Measurements from ENCODE around the gene CARF.
A peak's percentile ranks its signal among the peaks of the same experiment; 100 is the strongest.
"Not testable (repeated sequence)": the region's sequence is repeated elsewhere in the genome, so short reads cannot be mapped to it uniquely, and the experiment has no call there.

Gene CARF, protein sequence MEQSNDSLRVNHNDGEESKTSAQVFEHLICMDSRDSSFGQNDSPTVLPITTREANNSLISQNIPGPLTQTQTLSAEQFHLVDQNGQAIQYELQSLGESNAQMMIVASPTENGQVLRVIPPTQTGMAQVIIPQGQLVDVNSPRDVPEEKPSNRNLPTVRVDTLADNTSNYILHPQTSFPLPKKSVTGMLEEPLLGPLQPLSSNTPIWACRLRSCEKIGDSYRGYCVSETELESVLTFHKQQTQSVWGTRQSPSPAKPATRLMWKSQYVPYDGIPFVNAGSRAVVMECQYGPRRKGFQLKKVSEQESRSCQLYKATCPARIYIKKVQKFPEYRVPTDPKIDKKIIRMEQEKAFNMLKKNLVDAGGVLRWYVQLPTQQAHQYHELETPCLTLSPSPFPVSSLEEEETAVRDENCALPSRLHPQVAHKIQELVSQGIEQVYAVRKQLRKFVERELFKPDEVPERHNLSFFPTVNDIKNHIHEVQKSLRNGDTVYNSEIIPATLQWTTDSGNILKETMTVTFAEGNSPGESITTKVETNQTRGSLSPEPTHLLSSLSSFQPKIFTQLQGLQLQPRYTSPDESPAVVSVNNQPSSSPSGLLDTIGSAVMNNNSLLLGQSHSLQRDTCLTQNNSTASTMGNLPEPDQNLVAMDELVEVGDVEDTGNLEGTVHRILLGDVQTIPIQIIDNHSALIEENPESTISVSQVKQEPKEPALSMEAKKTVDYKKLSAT

DNA sequence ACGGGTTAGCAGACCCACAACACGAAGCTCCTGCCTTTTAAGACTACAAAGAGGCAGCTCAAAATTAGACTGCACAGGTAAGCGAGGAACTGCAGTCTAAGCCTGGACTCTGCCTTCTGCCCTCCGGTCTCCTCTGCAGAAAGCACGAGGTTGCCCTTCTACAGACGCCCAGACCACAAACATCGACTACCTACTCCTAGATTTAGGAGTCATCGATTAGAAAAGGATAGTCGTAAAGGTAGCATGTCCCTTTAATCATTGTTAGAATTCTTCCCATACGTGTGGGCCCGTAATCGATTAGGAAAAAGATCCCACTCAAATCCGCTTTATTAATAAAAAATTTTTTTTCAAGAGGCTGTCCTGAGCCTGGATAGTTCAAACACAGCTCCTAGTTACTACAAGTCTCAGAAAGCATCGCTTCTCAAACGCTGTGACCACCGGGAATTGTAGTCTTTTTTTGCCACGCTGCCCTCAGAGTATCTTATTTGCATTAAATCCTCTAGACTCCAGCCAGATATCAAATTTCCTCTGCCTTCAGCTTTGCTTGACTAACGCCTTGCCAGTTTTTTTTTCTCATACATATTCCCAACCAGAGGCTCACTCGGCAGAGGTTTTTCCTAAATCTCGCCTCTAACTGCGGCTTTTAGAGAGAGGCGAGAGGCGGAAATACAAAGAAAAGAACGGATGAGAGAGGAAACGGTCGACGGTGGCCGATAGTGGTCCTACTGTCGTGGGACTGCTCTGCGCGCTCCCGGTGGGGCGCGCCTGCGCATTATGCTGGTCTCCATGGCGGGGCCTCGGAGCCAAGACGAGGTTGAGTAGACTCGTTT is at the start of gene CARF, which contains the start of gene WDR12:
Gene CARF, plus strand, starts transcription at position 764 of the 830 bp plus-strand sequence. CDS start 29,628 bp downstream, outside the sequence.
Gene WDR12, minus strand, starts transcription at position 162 of the 830 bp plus-strand sequence. CDS start 197 bp downstream, outside the sequence.
- peak; percentile 98 for DNase-seq

DNA sequence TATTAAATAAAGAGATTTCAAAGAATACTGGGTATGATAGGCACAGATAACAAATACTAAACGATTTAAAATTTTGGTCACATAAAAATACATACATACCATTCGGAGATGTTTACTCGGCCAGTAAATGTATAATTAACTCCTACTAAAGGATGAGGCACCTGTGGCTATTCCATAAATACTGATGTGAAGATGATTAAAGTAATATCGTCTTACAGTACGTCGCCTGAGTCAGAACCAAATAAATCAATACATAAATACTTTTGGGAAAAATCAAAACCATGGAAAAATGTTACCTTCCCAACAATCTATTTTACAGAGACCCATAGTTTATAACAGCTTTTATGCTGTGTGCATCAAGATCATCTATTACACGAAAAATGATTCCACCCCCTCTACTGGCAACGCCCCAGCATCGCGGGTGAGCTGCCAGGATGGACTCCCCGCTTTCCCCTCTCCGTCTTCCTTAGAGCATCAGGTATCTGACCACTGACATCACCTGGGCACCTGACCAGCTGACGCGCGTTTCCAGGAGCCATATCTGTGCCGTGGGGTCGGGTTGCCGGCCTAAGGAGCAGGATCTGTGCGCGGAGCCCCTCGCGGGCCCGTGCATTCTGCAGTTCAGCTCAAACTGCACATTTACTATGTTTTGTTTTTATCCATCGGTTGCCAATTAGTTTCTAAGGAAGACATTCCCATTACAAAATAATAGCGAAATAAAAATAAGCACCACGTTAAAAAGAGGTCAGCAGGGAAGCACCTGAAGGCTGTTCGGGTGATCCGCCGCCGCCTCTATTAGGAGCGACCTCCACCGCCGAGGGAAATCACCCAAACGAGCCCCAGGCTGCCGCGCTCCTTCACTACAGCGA is 41.4 kb upstream of the CARF start:
- DNase-seq, result peak; percentile 84

DNA sequence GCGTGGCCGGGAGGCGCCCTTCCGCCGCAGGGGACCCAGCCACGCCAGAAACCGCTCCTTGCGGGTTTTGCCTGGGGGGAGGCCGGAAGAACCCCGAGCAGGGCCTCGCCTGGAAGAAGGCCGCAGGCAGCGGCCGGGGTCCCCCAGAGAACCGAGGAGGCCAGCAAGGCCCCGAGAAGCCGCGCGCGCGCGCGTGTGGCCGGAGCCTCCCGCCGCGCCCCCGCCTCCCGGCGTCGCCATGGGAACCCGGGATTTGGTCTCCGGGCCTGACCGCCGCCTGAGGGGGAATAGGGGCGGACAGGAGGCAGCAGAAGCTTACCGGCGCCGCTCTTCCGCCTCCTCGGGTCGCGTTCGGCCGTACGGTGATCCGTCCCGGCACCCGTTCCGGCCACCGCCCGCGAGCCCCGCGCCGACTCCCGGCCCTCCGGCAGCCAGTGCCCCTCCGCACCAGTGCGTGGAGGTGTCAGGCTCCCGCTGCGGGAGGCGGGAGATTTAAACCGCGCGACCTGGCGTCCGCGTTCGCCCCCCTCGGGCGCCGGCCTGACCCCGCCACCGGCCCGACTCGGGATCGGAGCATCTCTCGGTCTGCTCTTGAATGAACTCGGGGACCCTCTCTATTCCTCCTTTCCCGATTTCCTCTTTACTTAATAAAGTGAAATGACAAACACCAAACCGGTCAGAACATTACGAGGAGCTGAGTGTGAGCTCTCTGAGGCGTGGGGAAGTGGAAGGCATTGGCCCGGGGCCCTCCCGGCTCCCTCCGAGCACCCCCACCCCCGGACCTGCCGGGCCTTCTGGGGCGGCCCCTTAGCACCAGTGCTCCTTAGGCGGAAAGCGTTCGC is 40.6 kb upstream of the CARF start, which contains the start of gene ICA1L:
Gene ICA1L, minus strand, starts transcription at position 467 of the 842 bp plus-strand sequence. CDS start 42,757 bp downstream, outside the sequence.
- DNase-seq, result peak; percentile 67

DNA sequence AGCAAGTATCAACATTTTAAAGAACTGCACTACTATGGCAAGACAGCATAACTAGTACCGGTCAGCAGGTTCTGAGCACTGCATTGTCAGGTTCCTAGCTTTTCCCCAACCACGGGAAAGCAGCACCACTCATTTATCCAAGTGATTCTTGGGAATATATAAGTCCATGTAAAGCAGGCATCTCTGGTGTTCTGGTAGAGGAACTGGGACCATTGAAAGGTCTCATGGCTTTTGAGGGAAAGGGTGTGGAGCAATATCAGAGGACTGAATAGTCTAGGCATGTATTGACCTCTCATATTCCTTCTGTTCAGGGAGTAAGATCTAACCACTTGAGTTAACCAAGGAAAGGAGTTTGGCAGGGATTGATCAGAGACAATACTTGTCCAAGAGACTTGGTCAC is 34.4 kb upstream of the CARF start:
- no peak for DNase-seq

DNA sequence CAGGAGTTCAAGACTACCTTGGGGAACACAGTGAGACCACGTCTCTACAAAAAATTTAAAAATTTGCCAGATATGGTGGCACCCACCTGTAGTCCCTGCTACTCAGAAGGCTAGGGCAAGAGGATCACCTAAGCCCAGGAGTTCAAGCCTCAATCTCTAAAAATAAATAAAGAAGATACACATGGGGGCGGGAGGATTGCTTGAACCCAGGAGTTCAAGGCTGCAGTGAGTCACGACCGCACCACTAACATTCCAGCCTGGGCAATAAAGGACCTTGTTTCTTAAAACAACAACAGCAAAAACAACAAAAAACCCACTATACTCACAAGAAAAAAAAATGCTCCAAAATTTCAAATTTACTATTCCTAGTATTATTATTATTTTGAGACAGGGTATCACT is 30.5 kb upstream of the CARF start:
- DNase-seq, result no peak

DNA sequence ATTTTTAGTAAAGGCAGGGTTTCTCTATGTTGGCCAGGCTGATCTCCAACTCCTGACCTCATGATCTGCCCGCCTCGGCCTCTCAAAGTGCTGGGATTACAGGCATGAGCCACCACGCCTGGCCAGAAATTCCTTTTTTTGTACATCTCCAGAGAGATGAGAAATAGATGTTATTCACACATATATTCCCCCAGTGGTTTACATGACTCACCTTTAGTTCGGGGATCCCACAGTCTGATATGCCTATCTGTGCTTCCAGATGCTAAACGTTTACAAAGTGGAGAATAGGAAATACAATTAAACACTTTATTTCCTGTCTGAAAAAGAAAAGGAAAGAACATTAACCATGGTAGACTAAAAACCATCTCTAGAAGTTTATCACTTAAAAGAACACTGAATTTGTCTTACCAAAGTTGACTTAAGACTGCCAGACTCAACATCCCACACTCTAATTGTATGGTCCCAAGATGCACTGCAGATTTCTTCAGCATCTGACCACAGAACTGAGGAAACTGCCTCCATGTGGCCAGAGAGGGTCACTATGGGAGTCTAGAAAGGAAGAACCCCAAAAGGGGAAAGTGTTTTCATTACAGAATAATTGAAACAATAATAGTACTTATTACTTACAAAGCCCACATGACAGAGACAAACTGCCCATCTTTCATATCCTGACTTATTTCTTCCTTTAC is 27.9 kb upstream of the CARF start:
- DNase-seq, result peak; percentile 21

DNA sequence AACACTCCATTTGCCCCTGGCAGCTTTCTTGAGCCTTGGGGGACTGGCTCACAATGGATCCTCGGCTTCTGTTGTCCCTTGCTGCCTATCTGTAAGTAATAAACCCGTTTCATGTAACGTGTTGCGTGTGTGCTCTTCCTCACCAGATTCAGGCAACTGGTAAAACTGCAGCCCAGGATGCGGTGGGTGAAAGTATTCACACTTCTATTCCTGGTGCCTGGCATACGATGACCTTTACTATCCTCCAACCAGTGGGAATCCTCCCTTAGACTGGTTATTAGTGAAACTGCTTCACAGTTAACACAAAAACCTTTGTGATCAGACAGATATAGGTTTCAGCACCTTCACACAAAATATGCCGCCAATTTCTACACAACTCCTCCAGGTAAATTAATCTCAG is 26.9 kb upstream of the CARF start:
- no peak for DNase-seq

DNA sequence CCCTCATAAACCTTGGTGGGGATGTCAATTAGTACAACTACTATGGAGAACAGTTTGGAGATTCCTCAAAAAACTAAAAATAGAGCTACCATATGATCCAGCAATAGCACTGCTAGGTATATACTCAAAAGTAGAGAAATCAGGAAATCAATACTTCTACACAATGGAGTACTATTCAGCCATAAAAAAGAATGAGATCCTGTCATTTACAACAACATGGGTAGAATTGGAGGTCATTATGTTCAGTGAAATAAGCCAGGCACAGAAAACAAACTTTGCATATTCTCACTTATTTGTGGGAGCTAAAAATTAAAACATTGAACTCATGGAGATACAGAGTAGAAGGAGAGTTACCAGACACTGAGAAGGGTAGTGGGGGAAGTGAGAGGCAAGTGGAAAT is 6.6 kb upstream of the CARF start:
- not testable (repeated sequence) for DNase-seq

DNA sequence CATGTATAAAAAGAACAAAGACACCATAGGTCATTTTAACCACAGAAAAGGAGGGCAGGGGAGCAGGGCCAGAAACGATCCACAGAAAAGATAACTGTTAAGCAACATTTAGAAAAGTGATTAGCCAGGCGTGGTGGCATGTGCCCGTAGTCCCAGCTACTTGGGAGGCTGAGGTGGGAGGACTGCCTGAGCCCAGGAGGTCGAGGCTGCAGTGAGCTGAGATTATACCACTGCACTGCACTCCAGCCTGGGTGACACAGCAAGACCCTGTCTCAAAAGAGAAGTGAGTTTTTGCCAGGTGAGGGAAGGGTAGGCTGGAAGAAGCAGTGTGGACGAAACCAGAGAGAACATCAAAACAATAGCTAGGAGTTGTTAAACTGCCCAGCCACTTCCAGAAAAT is 3.9 kb upstream of the CARF start:
- DNase-seq, result peak; percentile 21

DNA sequence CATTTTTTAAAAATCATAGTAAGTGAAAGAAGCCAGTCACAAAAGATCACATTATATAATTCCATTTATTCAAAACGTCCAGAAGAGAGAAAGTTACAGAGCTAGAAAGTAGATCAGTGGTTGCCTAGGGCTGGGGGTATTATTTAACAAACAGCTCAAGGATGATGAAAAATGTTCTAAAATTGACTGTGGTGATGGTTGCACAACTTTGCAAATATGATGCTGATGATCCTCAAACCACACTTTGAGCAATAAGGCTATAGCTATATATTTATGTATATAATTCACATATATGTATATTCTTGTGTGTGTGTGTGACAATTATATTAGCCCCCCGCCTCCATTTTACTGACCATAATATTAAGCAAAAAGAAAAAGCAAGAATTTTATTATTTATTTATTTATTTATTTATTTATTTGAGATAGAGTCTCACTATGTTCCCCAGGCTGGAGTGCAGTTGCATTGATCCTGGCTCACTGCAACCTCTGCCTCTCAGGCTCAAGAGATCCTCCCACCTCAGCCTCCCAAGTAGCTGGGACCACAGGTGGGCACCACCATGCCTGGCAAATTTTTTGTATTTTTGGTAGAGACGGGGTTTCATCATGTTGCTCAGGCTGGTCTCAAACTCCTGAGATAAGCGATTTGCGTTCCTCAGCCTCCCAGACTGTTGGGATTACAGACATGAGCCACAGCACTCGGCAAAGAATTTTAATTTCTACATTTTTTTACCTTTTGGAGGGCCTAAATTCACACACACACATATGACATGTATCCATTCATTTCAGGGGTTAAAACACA is 2.5 kb upstream of the CARF start:
- DNase-seq, result peak; percentile 47

DNA sequence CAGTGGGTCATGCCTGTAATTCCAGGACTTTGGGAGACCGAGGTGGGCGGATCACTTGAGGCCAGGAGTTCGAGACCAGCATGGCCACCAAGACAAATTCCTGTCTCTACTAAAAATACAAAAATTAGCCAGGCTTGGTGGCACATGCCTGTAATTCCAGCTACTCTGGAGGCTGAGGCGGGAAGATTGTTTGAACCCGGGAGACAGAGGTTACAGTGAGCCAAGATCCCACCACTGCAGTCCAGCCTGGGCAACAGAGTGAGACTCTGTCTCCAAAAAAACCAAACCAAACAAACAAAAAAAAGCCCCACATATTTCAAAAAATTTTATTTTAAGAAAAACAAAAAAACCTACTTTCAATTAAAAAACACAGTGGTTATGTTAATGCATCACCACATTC is 1.8 kb upstream of the CARF start:
- not testable (repeated sequence) for DNase-seq

DNA sequence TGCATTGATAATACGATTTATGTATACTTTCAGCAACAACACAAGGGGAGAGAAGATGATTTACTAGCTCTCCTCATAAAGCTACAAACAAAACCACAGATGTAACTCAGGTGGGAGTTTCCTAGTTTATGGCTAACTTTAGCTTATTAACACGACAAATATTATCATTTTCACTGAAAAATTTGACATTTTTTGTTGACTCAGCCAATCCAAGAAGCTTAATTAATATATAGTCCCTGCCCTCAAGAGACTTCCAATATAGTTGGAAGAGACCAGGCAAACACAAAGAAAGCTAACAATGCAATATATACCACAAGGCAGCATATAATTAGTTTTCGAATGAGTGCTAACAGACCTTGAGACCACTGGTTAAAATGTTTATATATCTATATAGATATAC is 1.4 kb upstream of the CARF start:
- DNase-seq, result peak; percentile 17

DNA sequence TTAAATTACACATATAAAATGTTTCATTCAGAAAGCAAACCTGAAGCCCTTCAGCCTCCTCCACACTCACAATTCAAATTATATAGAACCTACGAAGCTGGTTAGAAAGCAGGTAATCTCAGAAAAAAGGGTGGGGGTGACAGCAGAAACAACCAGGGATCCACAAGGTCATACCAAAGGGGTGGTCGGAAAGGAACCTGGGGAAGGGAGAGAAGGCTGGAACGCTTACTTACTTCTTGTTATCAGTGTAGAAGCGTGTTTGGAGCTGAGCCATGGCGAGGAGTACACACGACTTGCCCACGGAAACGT is 918 bp upstream of the CARF start:
- no peak for DNase-seq

DNA sequence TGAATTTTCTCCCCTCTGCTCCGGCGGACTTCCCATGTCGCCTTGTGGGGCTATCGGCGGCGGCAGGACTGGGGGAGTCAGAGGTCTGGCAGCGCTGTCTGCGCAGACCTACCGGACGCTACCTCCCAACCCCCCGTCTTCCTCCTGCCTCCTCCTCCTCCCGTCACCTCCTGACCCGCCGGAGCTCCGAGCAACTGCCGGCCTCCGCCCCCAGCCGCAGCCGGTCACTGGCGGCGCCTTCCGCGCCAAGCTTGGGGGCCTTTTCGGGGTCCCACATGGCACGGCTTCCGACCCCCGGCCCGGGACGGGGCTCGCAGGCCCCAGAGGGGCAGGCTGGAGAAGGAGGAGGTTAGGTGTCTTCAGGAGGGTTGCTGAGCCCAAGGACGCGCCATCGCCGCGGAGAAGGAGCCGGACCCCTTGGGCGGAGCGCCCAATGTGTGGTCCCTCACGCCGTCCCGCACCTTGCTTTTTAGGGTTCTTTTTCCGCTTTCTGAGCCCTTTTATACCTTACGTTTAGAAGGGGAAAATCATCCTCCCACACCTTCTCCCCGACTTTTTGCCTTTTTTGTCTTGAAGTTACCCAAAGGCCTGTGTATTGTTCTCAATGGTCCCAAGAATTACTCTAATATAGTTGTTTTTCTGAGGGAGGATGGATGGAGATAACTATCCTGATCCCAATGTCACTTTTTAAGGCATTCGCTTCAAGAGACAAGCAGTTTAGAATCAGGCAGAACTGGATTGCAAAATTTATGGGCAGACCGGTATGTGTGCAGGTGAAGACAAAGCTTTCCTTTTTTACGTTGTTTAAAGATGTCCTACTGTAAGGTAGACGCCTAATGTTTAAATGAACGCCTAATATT is 497 bp downstream of the CARF start:
- DNase-seq, result peak; percentile 8

DNA sequence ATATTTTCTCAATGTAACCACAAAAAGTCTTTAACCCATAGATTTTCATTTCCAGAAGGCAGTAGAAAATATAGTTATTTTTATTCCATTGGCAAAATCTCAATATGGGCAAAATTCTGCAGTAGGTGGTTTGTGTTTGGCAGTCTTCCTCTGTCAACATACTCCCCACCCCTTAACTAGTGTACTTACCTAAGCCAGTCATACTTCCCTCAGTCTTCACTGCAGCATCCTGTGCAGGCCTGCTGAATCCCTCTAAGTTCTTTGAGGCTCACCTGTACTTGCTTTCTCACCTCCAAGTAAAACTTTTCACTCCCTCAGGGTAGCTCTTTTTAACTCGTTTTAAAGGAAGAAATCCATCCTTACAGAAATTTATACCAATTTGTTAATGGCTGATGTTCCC is 6.8 kb downstream of the CARF start:
- no peak for DNase-seq

DNA sequence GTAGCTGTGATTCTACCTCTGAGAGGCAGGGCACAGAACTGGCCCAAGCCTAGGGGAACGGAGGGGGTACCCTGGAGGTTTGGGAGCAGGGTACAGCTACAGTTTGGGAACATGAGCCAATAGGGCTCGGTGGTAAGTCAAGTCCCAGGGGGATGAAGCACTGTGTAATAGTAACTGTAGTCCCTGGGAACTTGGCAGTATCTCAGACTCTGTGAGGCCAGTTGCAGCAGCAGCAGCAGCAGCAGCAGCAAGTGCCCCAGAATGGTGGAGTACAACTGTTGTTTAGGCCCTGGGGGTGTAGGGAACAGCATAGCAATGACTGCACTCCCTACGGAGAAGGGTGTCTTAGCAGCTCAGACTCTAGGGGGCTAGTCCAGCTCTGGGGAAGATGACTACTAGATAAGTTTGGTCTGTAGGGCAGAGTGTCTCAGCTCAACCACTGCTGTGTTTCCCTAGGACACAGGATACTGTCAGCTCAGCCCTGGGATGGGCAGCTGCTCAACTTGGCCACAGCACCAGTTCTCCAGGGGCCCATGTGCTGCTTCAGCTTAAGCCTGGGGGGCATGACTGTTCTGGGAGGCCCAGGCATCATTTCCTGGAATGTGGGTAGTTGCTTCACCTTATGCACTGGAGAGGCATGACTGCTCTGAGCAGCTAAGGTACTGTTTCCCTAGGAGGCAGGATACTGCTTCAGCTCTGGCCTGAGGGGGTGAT is 20.5 kb downstream of the CARF start:
- no peak for DNase-seq

DNA sequence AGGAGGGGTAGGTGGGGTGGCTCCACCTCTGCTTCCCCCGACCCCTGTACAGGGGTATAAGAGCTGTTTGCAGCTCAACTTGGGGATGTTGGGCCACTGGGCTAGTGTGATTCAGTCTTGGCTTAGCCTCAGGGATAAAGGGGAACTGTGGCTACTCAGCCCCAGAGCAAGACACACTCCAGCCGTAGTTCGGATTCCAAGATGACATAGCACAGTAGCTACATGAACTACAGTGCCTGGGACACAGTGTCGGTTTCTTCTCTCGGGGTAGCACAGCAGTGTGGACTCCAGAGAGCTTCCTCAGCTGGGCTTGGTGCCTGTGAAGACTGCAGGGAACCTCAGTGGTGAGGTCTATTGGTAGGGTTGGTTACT is 21.1 kb downstream of the CARF start:
- DNase-seq, result no peak

DNA sequence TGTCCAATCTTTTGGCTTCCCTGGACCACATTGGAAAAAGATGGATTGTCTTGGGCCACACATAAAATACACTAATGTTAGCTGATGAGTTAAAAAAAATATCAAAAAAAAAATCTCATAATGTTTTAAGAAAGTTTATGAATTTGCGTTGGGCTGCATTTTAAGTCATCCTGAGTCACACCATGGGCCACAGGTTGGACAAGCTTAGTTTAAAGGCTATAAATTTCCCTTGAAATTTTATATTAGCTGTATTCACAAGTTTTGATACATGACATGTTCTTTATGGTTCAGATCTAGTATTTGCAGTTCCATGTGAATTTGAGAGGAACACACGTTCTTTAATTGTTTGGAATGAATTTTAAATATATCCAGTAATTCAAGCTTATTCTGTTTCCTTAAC is 21.9 kb downstream of the CARF start:
- DNase-seq, result no peak
